HG03025 (cell line): ENCODE measurements around the gene ACER3.
"Not testable (repeated sequence)": the region's sequence is repeated elsewhere in the genome, so short reads cannot be mapped to it uniquely, and the experiment has no call there.

Experiments used
- ATAC-seq: cut with Tn5 transposase; IDR thresholded peaks from one replicate; pipeline ENCODE4 v1.9.1; 2021; ENCODE audit warnings: mild to moderate bottlenecking, moderate library complexity; ENCODE audit not compliant: unreplicated experiment, low FRiP score

Gene ACER3

GRCh38 chr11:77031599-77031998, 170.9 kb downstream of the ACER3 start:
- no peak for ATAC-seq

- ATAC-seq, result no peak
These were observed 174.3 kb downstream of the ACER3 start for GRCh38 chr11:77035039-77035438.

- no peak for ATAC-seq
These were observed 174.9 kb downstream of the ACER3 start for GRCh38 chr11:77035580-77035979.

GRCh38 chr11:77036398-77036797, 175.7 kb downstream of the ACER3 start:
- ATAC-seq, result no peak

- ATAC-seq, result no peak
These were observed 176.3 kb downstream of the ACER3 start for GRCh38 chr11:77037057-77037456.

GRCh38 chr11:77038029-77038824, 177.5 kb downstream of the ACER3 start:
- no peak for ATAC-seq

GRCh38 chr11:77038825-77039326, 178.2 kb downstream of the ACER3 start:
- peak; percentile 44 for ATAC-seq

- ATAC-seq, result no peak
These were observed 179.0 kb downstream of the ACER3 start for GRCh38 chr11:77039491-77040400.

- no peak for ATAC-seq
These were observed 179.7 kb downstream of the ACER3 start for GRCh38 chr11:77040401-77040777.

- no peak for ATAC-seq
These were observed 180.2 kb downstream of the ACER3 start for GRCh38 chr11:77040889-77041288.

GRCh38 chr11:77042111-77042726, 181.5 kb downstream of the ACER3 start:
- no peak for ATAC-seq

- no peak for ATAC-seq
These were observed 183.6 kb downstream of the ACER3 start for GRCh38 chr11:77044356-77044755.

GRCh38 chr11:77044886-77045285, 184.2 kb downstream of the ACER3 start:
- ATAC-seq, result no peak

GRCh38 chr11:77046060-77046501, 185.4 kb downstream of the ACER3 start:
- no peak for ATAC-seq

GRCh38 chr11:77047007-77047927, 186.5 kb downstream of the ACER3 start:
- peak; percentile 71 for ATAC-seq

GRCh38 chr11:77047928-77048446, 187.3 kb downstream of the ACER3 start:
- ATAC-seq, result not testable (repeated sequence)

- no peak for ATAC-seq
These were observed 188.3 kb downstream of the ACER3 start for GRCh38 chr11:77049026-77049425.

- ATAC-seq, result no peak
These were observed 190.8 kb downstream of the ACER3 start for GRCh38 chr11:77051511-77051910.

- no peak for ATAC-seq
These were observed 191.8 kb downstream of the ACER3 start for GRCh38 chr11:77052518-77052917.
